HepG2 (cell line): ENCODE results near the gene SLC25A11. TPM values are rescaled to one million over a fixed set of nuclear protein-coding genes. Genes with fewer than 3 reads are reported as not detected.

ENCODE experiments used
- CENPT ChIP-seq: sonication (generic); formaldehyde crosslinking; IDR thresholded peaks from 2 replicates; pipeline ENCODE4 v1.8.0; 2022; ENCODE audit warnings: low read depth, mild to moderate bottlenecking, moderate library complexity, missing genetic modification reagents
- FOXM1 ChIP-seq: sonication (generic); formaldehyde crosslinking; IDR thresholded peaks from 2 replicates; pipeline ENCODE4 v1.5.0; 2020; ENCODE audit warnings: missing genetic modification reagents
- GTF3A ChIP-seq: sonication (generic); formaldehyde crosslinking; conservative IDR thresholded peaks from 2 replicates; pipeline ENCODE4 v1.4.0; 2020; ENCODE audit warnings: mild to moderate bottlenecking, missing genetic modification reagents
- HDAC1 ChIP-seq: sonication (generic); formaldehyde crosslinking; IDR thresholded peaks from 2 replicates; pipeline ENCODE4 v1.5.1; 2020; ENCODE audit warnings: mild to moderate bottlenecking, missing genetic modification reagents
- KLF15 ChIP-seq: sonication (generic); formaldehyde crosslinking; IDR thresholded peaks from 2 replicates; pipeline ENCODE4 v1.8.1; 2023; ENCODE audit warnings: borderline replicate concordance, mild to moderate bottlenecking, inconsistent platforms, missing genetic modification reagents, mixed read lengths
- NR2F2 ChIP-seq: IDR thresholded peaks from 2 replicates; pipeline ENCODE4 v1.6.1; 2012; ENCODE audit warnings: low read depth, inconsistent platforms, borderline replicate concordance
- RCOR2 ChIP-seq: IDR thresholded peaks from 2 replicates; pipeline ENCODE4 v1.6.1; 2016; ENCODE audit warnings: missing biosample characterization, missing genetic modification reagents
- SYNCRIP ChIP-seq: fragments of 200-400 bp; formaldehyde crosslinking; IDR thresholded peaks from 2 replicates; pipeline ENCODE4 v1.6.1; 2018; ENCODE audit warnings: mild to moderate bottlenecking, low read depth, low read length; ENCODE audit not compliant: insufficient read depth
- TBX2 ChIP-seq: sonication (generic); formaldehyde crosslinking; IDR thresholded peaks from 2 replicates; pipeline ENCODE4 v1.5.0; 2020; ENCODE audit warnings: missing genetic modification reagents, mild to moderate bottlenecking, borderline replicate concordance
- ZNF354B ChIP-seq: sonication (generic); formaldehyde crosslinking; IDR thresholded peaks from 2 replicates; pipeline ENCODE4 v1.8.0; 2022; ENCODE audit warnings: mild to moderate bottlenecking, missing genetic modification reagents
- ZNF549 ChIP-seq: sonication (generic); formaldehyde crosslinking; IDR thresholded peaks from 2 replicates; pipeline ENCODE4 v1.5.0; 2020; ENCODE audit warnings: missing genetic modification reagents
- ZNF878 ChIP-seq: sonication (generic); formaldehyde crosslinking; IDR thresholded peaks from 2 replicates; pipeline ENCODE4 v1.8.1; 2023; ENCODE audit warnings: mild to moderate bottlenecking, missing genetic modification reagents, moderate library complexity
- ZSCAN22 ChIP-seq: sonication (generic); formaldehyde crosslinking; IDR thresholded peaks from 2 replicates; pipeline ENCODE4 v1.4.0; 2020; ENCODE audit warnings: mild to moderate bottlenecking, missing genetic modification reagents
- polyA plus RNA-seq, 8 experiments: library from polyadenylated mRNA; depleted of rRNA in 3 of 8; stranded (reverse) in 7 of 8; unstranded in 1 of 8; fragments of >200 nt; fragmentation: Illumina TruSeq in 4 of 8; extraction: Trizol in 4 of 8; gene quantifications; 2 replicates each; pipeline versions ENCODE4 v1.2.1 to v1.2.3, GENCODE V29; 2011 to 2016; ENCODE audit warnings: low read depth in 4 of 8, missing spikeins in 1 of 8, mixed read lengths in 1 of 8; ENCODE audit not compliant: insufficient read depth in 1 of 8
- total RNA-seq, 5 experiments: library from RNA; depleted of rRNA; stranded (reverse); fragments of >200 nt; fragmentation: Illumina TruSeq; extraction: Trizol; gene quantifications; 2 replicates each; pipeline ENCODE4 v1.2.3, GENCODE V29; 2016; ENCODE audit warnings: low read depth in 1 of 5
- TF ChIP-seq, protein P1 (sequence below): sonication (generic); formaldehyde crosslinking; IDR thresholded peaks from 2 replicates; pipeline ENCODE4 v1.4.0; 2020; ENCODE audit warnings: missing genetic modification reagents
- TF ChIP-seq, protein P2 (sequence below): sonication (generic); formaldehyde crosslinking; IDR thresholded peaks from 2 replicates; pipeline ENCODE4 v1.8.1; 2023; ENCODE audit warnings: mild to moderate bottlenecking, missing genetic modification reagents
- TF ChIP-seq, protein P3 (sequence below): sonication (generic); formaldehyde crosslinking; IDR thresholded peaks from 2 replicates; pipeline ENCODE4 v1.4.0; 2020; ENCODE audit warnings: mild to moderate bottlenecking, missing genetic modification reagents
- TF ChIP-seq, protein P4 (sequence below): sonication (generic); formaldehyde crosslinking; IDR thresholded peaks from 2 replicates; pipeline ENCODE4 v1.8.0; 2022; ENCODE audit warnings: low read depth, missing genetic modification reagents
- TF ChIP-seq, protein P5 (sequence below): sonication (generic); formaldehyde crosslinking; IDR thresholded peaks from 2 replicates; pipeline ENCODE4 v1.4.0; 2020; ENCODE audit warnings: mild to moderate bottlenecking, missing genetic modification reagents

Gene SLC25A11
- total and polyA plus RNA-seq, 2 of the 13 experiments (the other 11 are each of a cell fraction or from before 2014, with no cell fraction given) = 35.4 to 47.2 TPM

DNA sequence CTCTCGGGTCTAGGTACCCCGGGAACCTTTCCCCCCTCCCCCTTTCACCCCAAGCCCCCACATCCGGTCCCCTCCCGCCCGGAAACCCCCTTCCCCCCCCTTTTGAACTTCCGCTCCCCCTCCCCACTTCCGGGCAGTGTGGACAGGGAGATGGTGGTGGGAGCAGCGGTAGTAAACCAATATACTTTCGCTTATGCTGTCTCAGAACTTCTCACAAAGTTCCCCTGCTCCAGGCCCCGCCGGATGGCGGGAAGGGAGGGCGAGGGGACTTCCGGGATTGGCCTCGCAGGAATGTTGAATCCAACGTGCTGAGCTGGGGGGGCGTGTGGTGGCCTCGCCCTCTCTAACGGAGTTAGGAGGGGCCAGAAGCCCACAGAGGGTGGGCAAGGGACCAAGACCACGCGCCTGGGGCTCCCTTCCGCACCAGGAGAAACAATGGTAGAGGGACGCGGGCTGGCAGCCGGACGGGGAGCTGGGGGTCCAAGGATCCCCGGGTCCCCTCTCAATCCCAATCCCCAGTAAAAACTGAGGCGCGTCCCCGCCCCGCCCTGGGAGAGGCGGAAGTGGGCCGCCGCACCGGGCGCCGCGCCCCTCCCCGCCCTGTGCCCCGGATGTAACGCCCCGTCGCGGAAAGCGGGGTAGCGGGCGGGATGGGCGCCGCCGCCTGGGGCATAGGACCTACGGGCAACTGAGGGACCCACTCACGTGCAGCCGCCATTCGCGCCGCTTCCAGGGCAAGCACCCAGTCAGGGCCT lies 7.7 kb upstream of the SLC25A11 start (continued):
- TF ChIP-seq, protein P1, sequence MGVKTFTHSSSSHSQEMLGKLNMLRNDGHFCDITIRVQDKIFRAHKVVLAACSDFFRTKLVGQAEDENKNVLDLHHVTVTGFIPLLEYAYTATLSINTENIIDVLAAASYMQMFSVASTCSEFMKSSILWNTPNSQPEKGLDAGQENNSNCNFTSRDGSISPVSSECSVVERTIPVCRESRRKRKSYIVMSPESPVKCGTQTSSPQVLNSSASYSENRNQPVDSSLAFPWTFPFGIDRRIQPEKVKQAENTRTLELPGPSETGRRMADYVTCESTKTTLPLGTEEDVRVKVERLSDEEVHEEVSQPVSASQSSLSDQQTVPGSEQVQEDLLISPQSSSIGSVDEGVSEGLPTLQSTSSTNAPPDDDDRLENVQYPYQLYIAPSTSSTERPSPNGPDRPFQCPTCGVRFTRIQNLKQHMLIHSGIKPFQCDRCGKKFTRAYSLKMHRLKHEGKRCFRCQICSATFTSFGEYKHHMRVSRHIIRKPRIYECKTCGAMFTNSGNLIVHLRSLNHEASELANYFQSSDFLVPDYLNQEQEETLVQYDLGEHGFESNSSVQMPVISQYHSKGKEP = no peak
- TF ChIP-seq, protein P2, sequence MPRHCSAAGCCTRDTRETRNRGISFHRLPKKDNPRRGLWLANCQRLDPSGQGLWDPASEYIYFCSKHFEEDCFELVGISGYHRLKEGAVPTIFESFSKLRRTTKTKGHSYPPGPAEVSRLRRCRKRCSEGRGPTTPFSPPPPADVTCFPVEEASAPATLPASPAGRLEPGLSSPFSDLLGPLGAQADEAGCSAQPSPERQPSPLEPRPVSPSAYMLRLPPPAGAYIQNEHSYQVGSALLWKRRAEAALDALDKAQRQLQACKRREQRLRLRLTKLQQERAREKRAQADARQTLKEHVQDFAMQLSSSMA (CRISPR knock-in tag) = no peak; the same call in 1 of the 2 replicates
- TF ChIP-seq TBX2 = peak; percentile 76
- TF ChIP-seq ZNF354B (CRISPR knock-in tag) = no peak
- TF ChIP-seq, protein P3, sequence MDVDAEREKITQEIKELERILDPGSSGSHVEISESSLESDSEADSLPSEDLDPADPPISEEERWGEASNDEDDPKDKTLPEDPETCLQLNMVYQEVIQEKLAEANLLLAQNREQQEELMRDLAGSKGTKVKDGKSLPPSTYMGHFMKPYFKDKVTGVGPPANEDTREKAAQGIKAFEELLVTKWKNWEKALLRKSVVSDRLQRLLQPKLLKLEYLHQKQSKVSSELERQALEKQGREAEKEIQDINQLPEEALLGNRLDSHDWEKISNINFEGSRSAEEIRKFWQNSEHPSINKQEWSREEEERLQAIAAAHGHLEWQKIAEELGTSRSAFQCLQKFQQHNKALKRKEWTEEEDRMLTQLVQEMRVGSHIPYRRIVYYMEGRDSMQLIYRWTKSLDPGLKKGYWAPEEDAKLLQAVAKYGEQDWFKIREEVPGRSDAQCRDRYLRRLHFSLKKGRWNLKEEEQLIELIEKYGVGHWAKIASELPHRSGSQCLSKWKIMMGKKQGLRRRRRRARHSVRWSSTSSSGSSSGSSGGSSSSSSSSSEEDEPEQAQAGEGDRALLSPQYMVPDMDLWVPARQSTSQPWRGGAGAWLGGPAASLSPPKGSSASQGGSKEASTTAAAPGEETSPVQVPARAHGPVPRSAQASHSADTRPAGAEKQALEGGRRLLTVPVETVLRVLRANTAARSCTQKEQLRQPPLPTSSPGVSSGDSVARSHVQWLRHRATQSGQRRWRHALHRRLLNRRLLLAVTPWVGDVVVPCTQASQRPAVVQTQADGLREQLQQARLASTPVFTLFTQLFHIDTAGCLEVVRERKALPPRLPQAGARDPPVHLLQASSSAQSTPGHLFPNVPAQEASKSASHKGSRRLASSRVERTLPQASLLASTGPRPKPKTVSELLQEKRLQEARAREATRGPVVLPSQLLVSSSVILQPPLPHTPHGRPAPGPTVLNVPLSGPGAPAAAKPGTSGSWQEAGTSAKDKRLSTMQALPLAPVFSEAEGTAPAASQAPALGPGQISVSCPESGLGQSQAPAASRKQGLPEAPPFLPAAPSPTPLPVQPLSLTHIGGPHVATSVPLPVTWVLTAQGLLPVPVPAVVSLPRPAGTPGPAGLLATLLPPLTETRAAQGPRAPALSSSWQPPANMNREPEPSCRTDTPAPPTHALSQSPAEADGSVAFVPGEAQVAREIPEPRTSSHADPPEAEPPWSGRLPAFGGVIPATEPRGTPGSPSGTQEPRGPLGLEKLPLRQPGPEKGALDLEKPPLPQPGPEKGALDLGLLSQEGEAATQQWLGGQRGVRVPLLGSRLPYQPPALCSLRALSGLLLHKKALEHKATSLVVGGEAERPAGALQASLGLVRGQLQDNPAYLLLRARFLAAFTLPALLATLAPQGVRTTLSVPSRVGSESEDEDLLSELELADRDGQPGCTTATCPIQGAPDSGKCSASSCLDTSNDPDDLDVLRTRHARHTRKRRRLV (CRISPR knock-in tag) = no peak
- TF ChIP-seq ZNF549 (CRISPR knock-in tag) = no peak
- TF ChIP-seq HDAC1 (CRISPR knock-in tag) = 0 out of 2 replicates have a peak, but pooled peaks have one; percentile 0
- TF ChIP-seq, protein P4, sequence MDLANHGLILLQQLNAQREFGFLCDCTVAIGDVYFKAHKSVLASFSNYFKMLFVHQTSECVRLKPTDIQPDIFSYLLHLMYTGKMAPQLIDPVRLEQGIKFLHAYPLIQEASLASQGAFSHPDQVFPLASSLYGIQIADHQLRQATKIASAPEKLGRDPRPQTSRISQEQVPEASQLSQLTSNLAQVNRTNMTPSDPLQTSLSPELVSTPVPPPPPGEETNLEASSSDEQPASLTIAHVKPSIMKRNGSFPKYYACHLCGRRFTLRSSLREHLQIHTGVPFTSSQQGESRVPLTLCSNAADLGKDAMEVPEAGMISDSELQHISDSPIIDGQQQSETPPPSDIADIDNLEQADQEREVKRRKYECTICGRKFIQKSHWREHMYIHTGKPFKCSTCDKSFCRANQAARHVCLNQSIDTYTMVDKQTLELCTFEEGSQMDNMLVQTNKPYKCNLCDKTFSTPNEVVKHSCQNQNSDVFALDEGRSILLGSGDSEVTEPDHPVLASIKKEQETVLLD (CRISPR knock-in tag) = no peak; the same call in 1 of the 2 replicates
- no peak for TF ChIP-seq CENPT (CRISPR knock-in tag)
- no peak for TF ChIP-seq RCOR2
- TF ChIP-seq, protein P5, sequence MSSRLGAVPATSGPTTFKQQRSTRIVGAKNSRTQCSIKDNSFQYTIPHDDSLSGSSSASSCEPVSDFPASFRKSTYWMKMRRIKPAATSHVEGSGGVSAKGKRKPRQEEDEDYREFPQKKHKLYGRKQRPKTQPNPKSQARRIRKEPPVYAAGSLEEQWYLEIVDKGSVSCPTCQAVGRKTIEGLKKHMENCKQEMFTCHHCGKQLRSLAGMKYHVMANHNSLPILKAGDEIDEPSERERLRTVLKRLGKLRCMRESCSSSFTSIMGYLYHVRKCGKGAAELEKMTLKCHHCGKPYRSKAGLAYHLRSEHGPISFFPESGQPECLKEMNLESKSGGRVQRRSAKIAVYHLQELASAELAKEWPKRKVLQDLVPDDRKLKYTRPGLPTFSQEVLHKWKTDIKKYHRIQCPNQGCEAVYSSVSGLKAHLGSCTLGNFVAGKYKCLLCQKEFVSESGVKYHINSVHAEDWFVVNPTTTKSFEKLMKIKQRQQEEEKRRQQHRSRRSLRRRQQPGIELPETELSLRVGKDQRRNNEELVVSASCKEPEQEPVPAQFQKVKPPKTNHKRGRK (CRISPR knock-in tag) = peak; percentile 57; the same call in 1 of the 2 replicates
- TF ChIP-seq GTF3A (CRISPR knock-in tag) = no peak
- TF ChIP-seq FOXM1 (CRISPR knock-in tag) = no peak
- no peak for TF ChIP-seq NR2F2
- TF ChIP-seq ZNF878 (CRISPR knock-in tag) = no peak
- TF ChIP-seq ZSCAN22 (CRISPR knock-in tag) = no peak
- TF ChIP-seq KLF15 (CRISPR knock-in tag) = no peak
- TF ChIP-seq SYNCRIP = no peak
